Measurements from ENCODE around the gene CD80. TPM values are rescaled to one million over a fixed set of nuclear protein-coding genes. Genes with fewer than 3 reads are reported as not detected.

The CD80 gene
- total and polyA plus RNA-seq, 9 donors: 0.04 to 0.36 (median 0.11) TPM; not detected in 2

GRCh38 chr3:119550192-119550910, 9.1 kb downstream of the CD80 start:
- DNase-seq: no peak
- H3K27me3 ChIP-seq (ENCODE audit: control insufficient read depth, insufficient read depth, low read length): no peaks in the 10 kb centered on the region
- 84% methylated on average over 5 of the region's 9 CpGs for WGBS (ENCODE audit: insufficient coverage)
- no peak overlapping the region for H3K27ac ChIP-seq (ENCODE audit: low read length)
- H3K4me3 ChIP-seq (ENCODE audit: low read length): no peak overlapping the region
- H3K9me3 ChIP-seq (replicated peaks; ENCODE audit: control insufficient read depth, low read depth, low read length): no peaks in the 10 kb centered on the region
- H3K4me1 ChIP-seq (ENCODE audit: control insufficient read depth, insufficient read depth, low read length): no peaks in the 10 kb centered on the region
- no peaks in the 10 kb centered on the region for H3K36me3 ChIP-seq (ENCODE audit: control insufficient read depth, insufficient read depth, low read length)

GRCh38 chr3:119548341-119548740, 11.1 kb downstream of the CD80 start:
- no peak overlapping the region for H3K4me3 ChIP-seq (ENCODE audit: low read length)
- 88% methylated on average over 1 of the region's 3 CpGs for WGBS (ENCODE audit: insufficient coverage)
- no peaks in the 10 kb centered on the region for H3K27me3 ChIP-seq (ENCODE audit: control insufficient read depth, insufficient read depth, low read length)
- no peaks in the 10 kb centered on the region for H3K36me3 ChIP-seq (ENCODE audit: control insufficient read depth, insufficient read depth, low read length)
- H3K4me1 ChIP-seq (ENCODE audit: control insufficient read depth, insufficient read depth, low read length): no peaks in the 10 kb centered on the region
- DNase-seq: no peak
- H3K9me3 ChIP-seq (replicated peaks; ENCODE audit: control insufficient read depth, low read depth, low read length): no peaks in the 10 kb centered on the region
- no peak overlapping the region for H3K27ac ChIP-seq (ENCODE audit: low read length)

- no peaks in the 10 kb centered on the region for H3K36me3 ChIP-seq (ENCODE audit: control insufficient read depth, insufficient read depth, low read length)
- no peaks in the 10 kb centered on the region for H3K4me1 ChIP-seq (ENCODE audit: control insufficient read depth, insufficient read depth, low read length)
- H3K9me3 ChIP-seq (replicated peaks; ENCODE audit: control insufficient read depth, low read depth, low read length): no peaks in the 10 kb centered on the region
- H3K27me3 ChIP-seq (ENCODE audit: control insufficient read depth, insufficient read depth, low read length): no peaks in the 10 kb centered on the region
- H3K27ac ChIP-seq (ENCODE audit: low read length): no peak overlapping the region
- no CpG with 5 or more reads among the region's 1 CpG for WGBS (ENCODE audit: insufficient coverage)
- H3K4me3 ChIP-seq (ENCODE audit: low read length): no peak overlapping the region
- DNase-seq: no peak
Observed at GRCh38 chr3:119547227-119547626, 12.2 kb downstream of the CD80 start.

GRCh38 chr3:119543147-119543546, 16.3 kb downstream of the CD80 start:
- no peak overlapping the region for H3K4me3 ChIP-seq (ENCODE audit: low read length)
- no CpG with 5 or more reads among the region's 7 CpGs for whole genome bisulfite sequencing (ENCODE audit: insufficient coverage)
- no peak for DNase-seq
- H3K9me3 ChIP-seq (replicated peaks; ENCODE audit: control insufficient read depth, low read depth, low read length): no peaks in the 10 kb centered on the region
- no peaks in the 10 kb centered on the region for H3K36me3 ChIP-seq (ENCODE audit: control insufficient read depth, insufficient read depth, low read length)
- no peaks in the 10 kb centered on the region for H3K27me3 ChIP-seq (ENCODE audit: control insufficient read depth, insufficient read depth, low read length)
- no peaks in the 10 kb centered on the region for H3K4me1 ChIP-seq (ENCODE audit: control insufficient read depth, insufficient read depth, low read length)
- no peak overlapping the region for H3K27ac ChIP-seq (ENCODE audit: low read length)

- no peaks in the 10 kb centered on the region for H3K4me1 ChIP-seq (ENCODE audit: control insufficient read depth, insufficient read depth, low read length)
- no peak overlapping the region for H3K27ac ChIP-seq (ENCODE audit: low read length)
- no CpG with 5 or more reads among the region's 2 CpGs for WGBS (ENCODE audit: insufficient coverage)
- H3K4me3 ChIP-seq (ENCODE audit: low read length): no peak overlapping the region
- no peak for DNase-seq
- H3K36me3 ChIP-seq (ENCODE audit: control insufficient read depth, insufficient read depth, low read length): no peaks in the 10 kb centered on the region
- H3K27me3 ChIP-seq (ENCODE audit: control insufficient read depth, insufficient read depth, low read length): no peaks in the 10 kb centered on the region
- H3K9me3 ChIP-seq (replicated peaks; ENCODE audit: control insufficient read depth, low read depth, low read length): no peaks in the 10 kb centered on the region
Observed at GRCh38 chr3:119542168-119542767, 17.1 kb downstream of the CD80 start.

GRCh38 chr3:119541547-119541946, 17.9 kb downstream of the CD80 start:
- no peak for DNase-seq
- no peaks in the 10 kb centered on the region for H3K36me3 ChIP-seq (ENCODE audit: control insufficient read depth, insufficient read depth, low read length)
- 83% methylated on average over 3 of the region's 3 CpGs for WGBS (ENCODE audit: insufficient coverage)
- no peak overlapping the region for H3K4me3 ChIP-seq (ENCODE audit: low read length)
- no peak overlapping the region for H3K27ac ChIP-seq (ENCODE audit: low read length)
- no peaks in the 10 kb centered on the region for H3K27me3 ChIP-seq (ENCODE audit: control insufficient read depth, insufficient read depth, low read length)
- H3K9me3 ChIP-seq (replicated peaks; ENCODE audit: control insufficient read depth, low read depth, low read length): no peaks in the 10 kb centered on the region
- H3K4me1 ChIP-seq (ENCODE audit: control insufficient read depth, insufficient read depth, low read length): no peaks in the 10 kb centered on the region

- WGBS (ENCODE audit: insufficient coverage): no CpG with 5 or more reads among the region's 1 CpG
- Histone ChIP-seq H3K4me3 (ENCODE audit: low read length) (no peak overlapping the region), H3K4me1 (ENCODE audit: control insufficient read depth, insufficient read depth, low read length) (no peaks in the 10 kb centered on the region), H3K9me3 (replicated peaks; ENCODE audit: control insufficient read depth, low read depth, low read length) (no peaks in the 10 kb centered on the region), H3K36me3 (ENCODE audit: control insufficient read depth, insufficient read depth, low read length) (no peaks in the 10 kb centered on the region), H3K27me3 (ENCODE audit: control insufficient read depth, insufficient read depth, low read length) (no peaks in the 10 kb centered on the region), H3K27ac (ENCODE audit: low read length) (no peak overlapping the region)
- DNase-seq: no peak
Observed at GRCh38 chr3:119538772-119539171, 20.6 kb downstream of the CD80 start.

- H3K4me3 ChIP-seq (ENCODE audit: low read length): no peak overlapping the region
- no CpG with 5 or more reads among the region's 4 CpGs for WGBS (ENCODE audit: insufficient coverage)
- H3K36me3 ChIP-seq (ENCODE audit: control insufficient read depth, insufficient read depth, low read length): no peaks in the 10 kb centered on the region
- DNase-seq: no peak
- H3K9me3 ChIP-seq (replicated peaks; ENCODE audit: control insufficient read depth, low read depth, low read length): no peaks in the 10 kb centered on the region
- no peaks in the 10 kb centered on the region for H3K4me1 ChIP-seq (ENCODE audit: control insufficient read depth, insufficient read depth, low read length)
- H3K27ac ChIP-seq (ENCODE audit: low read length): no peak overlapping the region
- H3K27me3 ChIP-seq (ENCODE audit: control insufficient read depth, insufficient read depth, low read length): no peaks in the 10 kb centered on the region
Observed at GRCh38 chr3:119536757-119537156, 22.7 kb downstream of the CD80 start.

GRCh38 chr3:119534296-119534695, 25.1 kb downstream of the CD80 start:
- Histone ChIP-seq H3K9me3 (replicated peaks; ENCODE audit: control insufficient read depth, low read depth, low read length) (no peaks in the 10 kb centered on the region), H3K4me1 (ENCODE audit: control insufficient read depth, insufficient read depth, low read length) (no peaks in the 10 kb centered on the region), H3K27ac (ENCODE audit: low read length) (no peak overlapping the region), H3K27me3 (ENCODE audit: control insufficient read depth, insufficient read depth, low read length) (no peaks in the 10 kb centered on the region), H3K4me3 (ENCODE audit: low read length) (no peak overlapping the region), H3K36me3 (ENCODE audit: control insufficient read depth, insufficient read depth, low read length) (no peaks in the 10 kb centered on the region)
- no CpG with 5 or more reads among the region's 1 CpG for WGBS (ENCODE audit: insufficient coverage)
- no peak for DNase-seq

- no CpG with 5 or more reads among the region's 4 CpGs for WGBS (ENCODE audit: insufficient coverage)
- Histone ChIP-seq H3K9me3 (replicated peaks; ENCODE audit: control insufficient read depth, low read depth, low read length) (no peaks in the 10 kb centered on the region), H3K27ac (ENCODE audit: low read length) (no peak overlapping the region), H3K4me3 (ENCODE audit: low read length) (no peak overlapping the region), H3K36me3 (ENCODE audit: control insufficient read depth, insufficient read depth, low read length) (peaks cover 2% of the 10 kb centered on the region), H3K27me3 (ENCODE audit: control insufficient read depth, insufficient read depth, low read length) (no peaks in the 10 kb centered on the region), H3K4me1 (ENCODE audit: control insufficient read depth, insufficient read depth, low read length) (no peaks in the 10 kb centered on the region)
- no peak for DNase-seq
Observed at GRCh38 chr3:119531151-119531550, 28.3 kb downstream of the CD80 start.
